ENCODE data around the gene MSH6. TPM values are rescaled to one million over a fixed set of nuclear protein-coding genes. Genes with fewer than 3 reads are reported as not detected.

Gene MSH6
- total and polyA plus RNA-seq, 9 of the 15 experiments (the other 6 are each of a cell fraction or from before 2014, with no cell fraction given) = 15.3 to 147 (median 80.5) TPM

- TF ChIP-seq MGA (IDR thresholded peaks at IDR 0.05) (no peak), NR4A1 (CRISPR knock-in tag; IDR thresholded peaks at IDR 0.05) (no peak), NR4A1 (tag; IDR thresholded peaks at IDR 0.05) (no peak), ZNF253 (CRISPR knock-in tag; conservative IDR thresholded peaks at IDR 0.05) (no peak), BMI1 (IDR thresholded peaks at IDR 0.05; ENCODE audit: low read length) (no peak), RERE (CRISPR knock-in tag; IDR thresholded peaks at IDR 0.05; ENCODE audit: borderline replicate concordance) (no peak), KLF10 (CRISPR knock-in tag; IDR thresholded peaks at IDR 0.05) (no peak), CHCHD3 (CRISPR knock-in tag; IDR thresholded peaks at IDR 0.05) (no peak), SIRT6 (IDR thresholded peaks at IDR 0.05; ENCODE audit: low read depth, low read length) (no peak), DMBX1 (CRISPR knock-in tag; IDR thresholded peaks at IDR 0.05; ENCODE audit: borderline replicate concordance) (no peak), CC2D1A (IDR thresholded peaks at IDR 0.05) (peak; percentile 80), NCOA2 (IDR thresholded peaks at IDR 0.05; ENCODE audit: partially characterized antibody in 2 of 2) (no peak)
These were observed 14.9 kb upstream of the MSH6 start (continued) for GRCh38 chr2:47767880-47768609.
